NCI-H2107 treated with DMSO at 0.1 percent for 48 hours (cell line): ENCODE results near the gene ZDHHC21.

ENCODE experiments used
- DNase-seq: peaks from one replicate; lab custom pipeline; 2025; ENCODE audit not compliant: unreplicated experiment; lab: John Stamatoyannopoulos, UW

The ZDHHC21 gene, protein sequence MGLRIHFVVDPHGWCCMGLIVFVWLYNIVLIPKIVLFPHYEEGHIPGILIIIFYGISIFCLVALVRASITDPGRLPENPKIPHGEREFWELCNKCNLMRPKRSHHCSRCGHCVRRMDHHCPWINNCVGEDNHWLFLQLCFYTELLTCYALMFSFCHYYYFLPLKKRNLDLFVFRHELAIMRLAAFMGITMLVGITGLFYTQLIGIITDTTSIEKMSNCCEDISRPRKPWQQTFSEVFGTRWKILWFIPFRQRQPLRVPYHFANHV

DNA sequence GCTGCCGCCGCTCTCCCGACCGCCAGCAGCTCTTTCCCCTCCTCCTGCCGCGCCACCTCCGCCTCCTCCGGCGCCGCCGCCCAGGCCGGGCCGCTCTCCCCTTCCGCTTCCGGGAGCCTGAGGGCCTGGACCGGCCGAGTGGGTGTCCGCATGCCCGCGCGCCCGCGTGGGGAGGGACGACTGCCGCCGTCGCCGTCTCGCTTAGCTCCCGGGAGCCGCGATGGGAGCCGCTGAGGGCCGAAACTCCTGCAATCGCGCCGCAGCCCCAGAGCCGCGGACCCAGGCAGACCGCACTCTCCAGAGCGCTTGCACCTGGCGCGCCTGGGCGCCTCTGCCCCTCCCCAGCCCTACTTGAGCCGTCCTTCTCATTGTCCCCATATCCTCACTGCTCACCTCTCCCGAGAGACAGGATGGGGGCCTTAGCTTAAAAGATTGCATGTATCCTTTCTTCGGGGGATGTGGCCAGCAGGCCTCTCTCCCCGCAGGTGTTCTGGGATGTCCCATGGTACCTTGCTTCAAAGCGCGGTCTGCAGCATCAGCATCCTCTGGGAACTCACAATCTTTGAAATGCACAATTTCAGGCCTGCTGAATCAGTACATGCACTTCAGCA is at the start of gene ZDHHC21:
Gene ZDHHC21, minus strand, starts transcription at position 182 of the 611 bp plus-strand sequence. CDS start 19,092 bp downstream, outside the sequence.
- peak; percentile 56 for DNase-seq

DNA sequence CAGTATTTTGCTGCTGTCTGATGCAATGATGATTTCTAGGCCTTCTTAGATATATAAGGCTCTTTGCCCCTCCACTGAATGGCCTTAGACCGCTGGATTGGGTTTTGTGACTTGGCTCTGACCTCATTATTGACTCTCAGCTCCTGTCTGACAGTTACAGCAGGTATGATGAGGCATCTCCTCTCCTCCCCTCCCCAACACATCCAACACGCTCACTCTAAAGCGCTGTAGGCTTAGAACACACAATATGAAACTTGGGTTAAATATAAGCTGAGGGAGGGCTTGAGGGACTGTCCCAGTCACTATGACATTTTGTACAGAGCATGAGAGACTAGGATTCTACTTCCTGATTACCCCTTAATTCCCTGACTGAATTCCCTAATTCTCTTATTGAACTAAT is 48.1 kb upstream of the ZDHHC21 start:
- no peak for DNase-seq

DNA sequence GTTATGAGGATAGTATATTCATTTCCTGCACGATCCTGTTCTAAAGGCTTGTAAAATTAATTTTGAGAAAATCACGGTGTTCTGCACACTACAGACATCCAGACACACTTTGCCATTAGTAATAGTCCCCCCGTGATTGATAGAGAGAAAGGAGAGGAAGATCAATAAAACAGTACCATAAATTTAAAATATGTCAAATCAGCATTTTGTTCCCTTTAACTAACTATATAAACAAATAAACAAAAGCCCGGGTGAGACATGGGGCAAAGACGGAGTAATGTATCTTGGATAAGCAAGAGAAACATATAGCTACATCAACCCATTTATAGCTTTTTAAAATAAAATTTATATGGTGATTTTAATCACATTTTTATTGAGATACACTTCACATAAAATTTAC is 39.9 kb upstream of the ZDHHC21 start:
- DNase-seq: no peak

DNA sequence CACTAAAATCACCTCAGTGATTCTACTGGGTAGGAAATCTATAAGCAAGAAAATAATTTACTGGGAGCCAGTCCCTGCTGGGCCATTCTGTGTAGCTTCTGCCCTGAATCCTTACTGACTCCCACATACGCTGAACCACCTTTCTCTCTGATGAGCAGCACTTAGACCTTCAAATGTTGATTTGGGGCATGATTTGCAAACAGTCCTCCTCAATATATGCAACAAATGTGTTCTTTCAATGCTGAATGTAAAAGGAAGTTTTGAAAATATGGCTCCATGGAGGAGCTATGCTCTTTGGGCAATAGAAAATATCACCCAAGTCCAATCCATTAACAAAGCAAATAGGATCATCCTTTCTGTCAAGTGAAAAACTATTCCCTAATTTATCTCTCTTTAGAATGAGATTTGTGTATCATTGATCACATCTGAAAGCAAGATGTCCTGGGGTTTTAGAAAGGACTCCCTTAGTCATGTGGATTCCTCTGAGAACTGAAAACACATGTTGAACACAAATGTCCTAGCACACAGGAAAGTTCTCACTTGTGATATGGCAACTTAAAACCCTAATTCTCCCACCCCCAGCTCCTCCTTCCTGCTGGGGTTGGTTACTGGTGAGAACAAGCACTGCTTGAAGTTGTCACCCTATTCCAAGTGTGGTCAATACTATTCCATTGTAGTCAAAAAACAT is 38.2 kb upstream of the ZDHHC21 start:
- no peak for DNase-seq

DNA sequence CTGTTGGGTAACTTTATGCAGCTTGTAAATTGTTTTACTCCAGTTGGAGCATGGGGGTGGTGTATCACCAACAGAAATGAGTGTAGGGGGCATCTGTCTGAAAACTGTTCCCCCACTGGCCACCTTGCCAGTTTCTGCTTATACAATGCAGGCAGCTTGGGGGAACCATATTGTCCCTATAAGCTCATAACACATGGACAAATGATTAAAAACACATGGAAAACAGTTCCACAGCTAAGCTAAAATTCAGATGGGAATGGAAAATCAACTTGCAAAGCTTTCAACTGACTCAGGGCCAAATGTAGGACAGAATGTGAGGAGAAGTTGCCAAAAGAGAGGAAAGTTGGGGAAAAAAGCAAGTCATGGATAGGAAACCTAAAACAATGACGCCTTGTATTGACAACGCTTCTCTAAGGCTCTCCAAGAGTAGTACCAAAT is 37.2 kb upstream of the ZDHHC21 start:
- no peak for DNase-seq

DNA sequence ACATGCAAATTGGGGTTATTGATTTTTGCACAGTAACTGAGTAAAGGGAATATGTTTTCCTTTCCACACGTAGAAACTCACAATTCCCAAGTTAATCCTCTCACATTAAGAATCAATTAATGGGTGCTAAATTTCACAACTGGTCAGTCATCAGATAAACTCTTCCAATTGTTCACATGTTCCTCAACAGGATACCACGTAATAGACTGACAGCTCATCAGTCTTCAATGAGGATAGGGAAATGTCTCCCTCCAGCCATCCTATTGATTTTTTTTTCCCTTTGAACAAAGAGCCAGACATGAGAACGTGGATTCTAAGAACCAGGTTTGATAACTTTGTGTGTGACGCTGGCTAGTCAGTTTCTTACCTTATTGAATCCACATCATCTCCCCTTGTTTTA is 30.1 kb upstream of the ZDHHC21 start:
- peak; percentile 8 for DNase-seq

DNA sequence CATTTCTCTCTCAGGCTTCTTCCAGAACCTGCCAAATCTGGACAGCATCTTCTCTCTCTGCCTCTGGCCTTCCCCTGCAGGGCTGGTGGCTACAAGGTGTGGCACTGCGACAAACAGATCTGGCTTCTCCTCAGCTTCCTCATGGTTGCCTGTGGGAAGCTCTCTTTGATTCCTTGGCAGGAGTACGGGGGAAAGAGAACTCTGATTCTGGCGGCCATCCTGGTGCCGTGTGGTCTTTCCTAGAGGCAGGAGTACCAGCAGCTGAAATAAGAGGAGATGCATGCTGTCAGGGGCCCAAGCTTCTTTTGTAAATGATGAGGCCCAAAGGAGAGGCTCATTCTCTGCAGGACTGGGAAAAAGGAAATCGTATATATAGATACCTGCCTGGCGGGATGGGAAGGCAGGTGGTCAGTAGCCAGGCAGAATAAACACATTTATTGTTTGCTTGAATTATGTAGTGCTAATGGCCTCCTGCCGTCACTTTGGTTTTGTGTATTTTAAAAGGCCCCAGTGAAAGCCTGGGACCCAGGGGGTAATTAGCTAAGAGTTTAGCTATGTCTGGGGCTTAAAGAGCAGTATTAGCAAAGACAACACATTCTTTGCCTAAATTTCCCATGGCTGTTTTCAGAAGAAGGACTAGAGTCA is 29.3 kb upstream of the ZDHHC21 start, which contains the start of gene CER1:
Gene CER1, minus strand, starts transcription at position 343 of the 645 bp plus-strand sequence. Its CDS starts 61 bp downstream, at position 282.
- peak; percentile 73 for DNase-seq

DNA sequence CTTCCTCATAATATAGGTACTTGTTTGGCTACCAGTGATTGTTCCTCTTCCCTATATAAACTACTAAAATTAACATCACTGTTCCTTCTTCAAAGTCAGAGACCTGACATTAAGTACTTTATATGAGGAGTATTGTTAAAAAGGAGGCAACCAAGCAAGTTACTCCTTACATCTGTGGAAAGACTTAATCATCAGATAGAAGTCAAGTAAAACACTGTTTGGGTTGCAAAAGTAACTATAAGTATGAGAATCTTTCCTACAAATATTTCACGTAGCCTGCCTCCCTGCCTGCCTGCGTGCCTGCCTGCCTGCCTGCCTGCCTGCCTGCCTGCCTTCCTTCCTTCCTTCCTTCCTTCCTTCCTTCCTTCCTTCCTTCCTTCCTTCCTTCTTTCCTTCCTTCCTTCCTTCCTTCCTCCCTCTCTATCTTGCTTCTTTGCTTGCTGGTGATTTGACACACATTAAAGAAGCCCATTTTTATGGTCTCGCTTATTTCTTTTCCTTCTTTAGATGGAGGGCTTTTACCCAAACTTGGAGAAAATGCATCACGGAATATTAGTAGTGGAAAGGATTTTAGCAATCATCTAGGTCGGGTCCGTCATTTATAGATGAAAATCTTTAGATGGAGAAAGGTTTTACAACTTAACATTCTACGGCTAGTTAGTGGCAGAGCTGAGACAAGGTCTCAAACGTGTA is 26.1 kb upstream of the ZDHHC21 start:
- DNase-seq: no peak

DNA sequence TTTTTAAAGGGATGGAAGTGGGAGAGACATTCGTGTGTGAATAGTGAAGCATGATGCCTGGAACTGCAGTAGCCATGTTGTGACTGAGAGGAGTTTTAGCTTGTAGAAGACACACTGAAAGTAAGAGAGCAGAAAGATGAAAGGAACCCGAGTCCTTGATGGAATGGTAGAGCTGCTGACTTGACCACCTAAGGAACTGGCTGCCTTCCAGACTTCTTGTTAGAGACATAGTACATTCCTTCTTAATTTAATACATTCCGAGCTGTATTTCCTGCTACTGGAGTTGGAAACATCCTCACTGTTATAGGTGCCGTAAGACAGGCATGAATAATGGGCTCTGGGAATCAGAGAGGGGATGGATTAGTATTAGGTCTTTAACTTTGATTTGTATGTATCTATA is 21.9 kb upstream of the ZDHHC21 start:
- DNase-seq: no peak

DNA sequence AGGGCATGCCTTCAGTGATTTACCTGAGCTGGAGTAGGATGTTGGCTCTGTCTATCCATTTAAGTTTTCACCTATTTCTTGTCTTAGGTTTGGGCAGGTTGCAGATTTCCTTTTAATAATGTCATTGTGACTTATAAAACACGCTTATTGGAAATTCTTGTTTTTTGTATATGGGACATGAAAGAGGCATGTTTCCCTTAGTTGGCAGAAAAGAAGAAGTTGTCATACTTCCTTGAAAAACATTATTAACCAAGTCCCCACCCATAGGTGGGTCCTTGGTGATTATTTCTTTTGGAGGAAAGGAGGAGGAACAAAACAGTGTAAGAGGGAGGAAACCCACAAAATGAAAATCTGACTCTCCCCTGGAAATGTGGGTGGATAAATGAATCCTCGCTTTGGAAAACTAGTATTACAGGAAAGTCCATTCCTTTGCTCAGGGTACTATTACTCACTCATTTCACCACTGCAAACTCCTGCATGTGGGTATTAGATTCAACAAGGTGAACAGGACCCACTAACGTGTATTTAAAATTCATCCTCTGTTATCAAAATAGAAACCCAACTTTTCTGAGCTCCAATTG is 20.0 kb upstream of the ZDHHC21 start:
- DNase-seq: no peak

DNA sequence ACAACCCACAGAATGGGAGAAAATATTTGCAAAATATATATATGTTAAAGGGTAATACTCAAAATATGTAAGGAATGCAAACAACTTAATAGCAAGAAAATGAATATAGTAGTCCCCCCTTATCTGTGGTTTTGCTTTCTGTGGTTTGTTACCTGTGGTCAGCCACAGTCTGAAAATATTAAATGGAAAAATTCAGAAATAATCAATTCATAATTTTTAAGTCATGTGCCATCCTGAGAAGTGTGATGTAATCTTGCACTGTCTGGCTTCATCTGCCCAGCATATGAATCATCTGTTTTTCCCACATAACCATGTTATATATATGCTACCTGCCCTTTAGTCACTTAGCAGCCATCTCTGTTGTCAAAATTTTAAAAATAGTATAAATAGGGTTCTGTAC is 17.6 kb upstream of the ZDHHC21 start:
- DNase-seq: no peak

DNA sequence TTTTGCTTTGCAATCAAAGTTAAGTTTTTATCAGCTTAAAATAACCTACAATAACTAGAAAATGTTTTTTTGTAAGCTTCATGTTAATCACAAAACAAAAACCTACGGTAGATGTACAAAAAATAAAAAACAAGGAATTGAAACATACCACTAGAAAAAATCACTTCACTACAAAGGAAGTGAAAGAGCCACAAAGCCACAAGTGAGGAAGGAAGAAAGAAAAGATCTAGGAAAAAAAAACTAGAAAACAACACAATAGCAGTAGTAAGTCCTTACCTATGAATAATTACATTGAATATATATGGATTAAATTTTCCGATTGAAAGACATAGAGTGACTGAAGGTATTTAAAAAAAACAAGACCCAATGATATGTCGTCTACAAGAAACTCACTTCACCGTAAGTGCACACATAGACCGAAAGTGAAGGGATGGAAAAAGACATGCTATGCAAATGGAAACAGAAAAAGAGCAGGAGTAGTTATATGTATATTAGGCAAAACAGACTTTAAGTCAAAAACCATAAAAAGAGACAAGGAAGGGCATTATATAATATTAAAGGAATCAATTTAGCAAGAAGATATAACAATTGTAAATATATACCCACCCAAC is 13.4 kb upstream of the ZDHHC21 start:
- DNase-seq: no peak

DNA sequence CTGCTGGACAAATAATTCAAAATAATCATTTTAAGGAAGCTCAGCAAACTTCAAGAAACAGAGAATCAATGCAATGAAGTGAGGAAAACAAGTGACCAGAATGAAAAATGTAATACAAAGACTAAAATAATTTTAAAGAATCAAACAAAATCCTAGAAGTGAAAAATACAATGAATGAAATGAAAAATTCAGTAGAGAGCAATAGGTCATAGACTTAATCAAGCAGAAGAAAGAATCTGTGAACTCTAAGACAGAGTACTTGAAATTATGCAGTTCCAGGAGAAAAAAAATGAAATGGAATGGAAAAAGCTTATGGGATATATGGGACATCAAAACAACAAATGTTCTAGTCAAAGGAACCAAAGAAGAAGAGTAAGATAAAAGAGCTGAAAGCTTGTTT is 11.8 kb upstream of the ZDHHC21 start:
- no peak for DNase-seq

DNA sequence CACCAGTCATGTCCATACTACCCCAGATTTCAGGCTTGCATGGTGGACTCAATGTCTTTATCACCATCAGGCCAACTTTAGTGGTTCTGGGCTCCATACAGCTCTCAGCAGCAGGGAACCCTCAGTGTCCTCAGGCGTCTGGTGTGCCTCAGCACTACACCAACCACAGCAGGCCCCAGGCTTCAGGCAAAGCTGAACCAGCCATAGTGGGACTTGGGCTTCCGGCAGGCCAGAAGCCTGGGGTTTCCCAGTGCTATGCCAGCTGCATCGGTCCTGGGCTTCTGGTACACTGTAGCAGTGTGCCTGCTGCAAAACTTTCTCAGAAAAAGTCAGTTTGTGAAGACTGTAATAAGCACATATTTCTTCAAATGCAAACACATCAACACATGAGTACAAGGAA is 11.0 kb upstream of the ZDHHC21 start:
- no peak for DNase-seq

DNA sequence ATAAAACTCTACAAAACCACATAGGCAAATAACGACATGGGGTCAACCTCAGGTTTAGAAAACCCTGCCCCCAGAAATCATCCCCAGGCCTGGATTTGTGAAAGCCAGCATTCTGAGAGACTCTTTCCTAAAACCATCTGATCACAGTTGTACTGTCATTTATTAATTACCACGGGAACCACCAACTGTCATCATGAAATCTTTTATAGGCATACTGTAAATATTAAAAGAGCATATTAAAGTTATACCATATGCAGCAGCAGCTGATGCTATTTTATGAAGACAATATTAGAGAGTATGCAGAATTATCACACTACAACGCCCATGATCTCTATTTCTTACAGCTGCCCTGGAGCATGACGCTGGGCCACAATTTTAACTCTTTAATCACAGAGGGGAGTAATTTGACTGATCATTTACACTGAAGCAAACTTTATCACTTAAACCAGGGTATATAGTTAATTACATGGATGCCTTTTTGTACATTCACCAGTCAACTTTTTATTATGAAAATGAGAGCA is 9.0 kb upstream of the ZDHHC21 start:
- no peak for DNase-seq

DNA sequence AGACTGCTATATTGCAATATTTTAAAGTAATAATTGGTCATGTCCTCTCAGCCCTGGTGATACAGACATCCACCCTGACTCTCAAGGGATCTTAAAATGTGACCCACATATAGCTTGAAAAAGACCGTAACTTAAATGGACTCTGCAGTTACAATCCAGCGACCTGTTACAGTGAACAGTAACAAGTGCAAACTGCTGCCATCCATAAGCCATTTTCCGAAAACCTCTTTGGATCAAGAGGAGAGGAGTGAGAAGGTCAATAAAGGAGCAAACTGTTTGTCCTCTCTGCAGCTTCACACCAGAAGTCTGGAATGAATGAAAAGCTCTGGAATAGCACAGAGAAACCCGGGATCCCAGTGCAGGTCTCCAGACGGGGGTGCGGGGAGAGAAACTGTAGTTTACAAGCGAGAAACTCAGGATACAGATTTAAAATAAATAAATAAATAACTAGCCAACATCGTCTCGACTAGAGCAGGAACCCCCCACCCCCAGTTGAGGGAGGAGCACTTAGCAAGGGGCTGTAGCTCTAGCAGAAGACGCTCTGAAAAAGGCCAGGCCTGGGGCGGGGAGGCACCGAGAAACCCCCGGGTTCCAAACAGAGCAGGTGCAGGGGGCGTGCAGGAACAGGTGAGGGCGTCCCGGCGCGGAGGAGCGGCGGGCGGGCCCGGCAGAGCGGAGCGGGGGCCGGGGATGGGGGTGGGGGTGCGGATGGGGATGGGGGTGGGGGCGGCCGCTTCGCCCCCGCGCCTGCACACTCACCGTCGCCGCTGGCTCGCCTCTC is 572 bp downstream of the ZDHHC21 start:
- DNase-seq: peak; percentile 36

DNA sequence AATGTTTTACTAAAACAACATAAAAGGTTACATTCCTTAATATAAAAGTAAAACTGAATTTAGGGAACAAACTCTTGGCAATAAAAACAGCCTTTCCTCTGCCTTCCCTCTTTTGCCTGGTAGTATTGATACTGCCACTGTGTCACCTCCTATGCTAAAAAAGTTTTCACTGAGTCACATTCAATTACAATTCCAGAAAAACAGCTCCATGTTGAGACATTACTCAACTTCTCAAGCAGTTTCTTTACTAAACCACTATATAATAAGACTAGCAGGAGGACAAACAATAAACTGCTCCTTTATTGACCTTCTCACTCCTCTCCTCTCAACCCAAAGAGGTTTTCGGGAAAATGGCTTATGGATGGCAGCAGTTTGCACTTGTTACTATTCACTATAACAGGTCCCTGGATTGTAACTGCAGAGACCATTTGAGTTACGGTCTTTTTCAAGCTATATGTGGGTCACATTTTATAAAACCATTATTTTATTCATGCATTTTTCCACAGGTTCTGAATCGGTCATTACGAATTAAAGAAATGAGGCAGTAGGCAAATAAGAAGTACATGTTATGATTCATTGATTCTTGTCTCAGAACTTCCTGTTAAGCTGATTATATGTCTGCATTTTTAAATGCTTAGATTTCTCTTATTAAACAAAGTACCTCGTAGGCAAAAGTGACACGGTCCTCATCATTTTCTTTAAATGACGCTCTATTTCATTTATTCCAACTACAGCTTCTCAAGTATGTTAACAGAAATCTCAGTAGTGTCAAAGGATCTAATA is 2.1 kb downstream of the ZDHHC21 start:
- DNase-seq: no peak

DNA sequence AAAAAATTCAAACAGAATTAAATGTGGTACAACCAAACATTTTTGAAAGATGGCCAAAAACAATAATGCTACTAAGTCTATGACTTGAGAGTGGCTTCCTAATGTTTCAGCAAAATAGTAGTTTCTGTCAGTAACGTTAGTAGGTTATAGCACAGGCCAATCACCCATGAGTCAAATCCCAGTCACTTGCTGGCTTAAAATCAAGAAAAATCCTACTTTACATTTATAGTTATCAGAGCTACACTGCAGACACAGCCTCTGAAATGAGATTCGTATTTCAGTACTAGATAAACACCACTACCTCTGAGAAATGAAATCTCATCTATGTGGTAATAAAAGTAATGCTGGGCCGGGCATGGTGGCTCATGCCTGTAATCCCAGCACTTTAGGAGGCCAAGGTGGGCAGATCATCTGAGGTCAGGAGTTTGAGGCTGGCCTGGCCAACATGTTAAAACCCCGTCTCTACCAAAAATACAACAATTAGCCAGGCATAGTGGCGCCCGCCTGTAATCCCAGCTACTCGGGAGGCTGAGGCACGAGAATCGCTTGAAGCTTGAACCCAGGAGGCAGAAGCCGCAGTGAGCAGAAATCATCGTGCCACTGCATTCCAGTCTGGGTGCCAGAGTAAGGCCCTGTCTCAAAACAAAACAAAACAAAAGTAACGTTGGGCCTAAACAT is 6.1 kb downstream of the ZDHHC21 start:
- no peak for DNase-seq
